ENCODE results near the gene RPTOR. TPM values are rescaled to one million over a fixed set of nuclear protein-coding genes. Genes with fewer than 3 reads are reported as not detected.
"Not testable (repeated sequence)": the region's sequence is repeated elsewhere in the genome, so short reads cannot be mapped to it uniquely, and the experiment has no call there.

RPTOR gene
- total RNA-seq, 6 donors from 2014 or later = 26.8 to 109 (median 36.8) TPM

DNA sequence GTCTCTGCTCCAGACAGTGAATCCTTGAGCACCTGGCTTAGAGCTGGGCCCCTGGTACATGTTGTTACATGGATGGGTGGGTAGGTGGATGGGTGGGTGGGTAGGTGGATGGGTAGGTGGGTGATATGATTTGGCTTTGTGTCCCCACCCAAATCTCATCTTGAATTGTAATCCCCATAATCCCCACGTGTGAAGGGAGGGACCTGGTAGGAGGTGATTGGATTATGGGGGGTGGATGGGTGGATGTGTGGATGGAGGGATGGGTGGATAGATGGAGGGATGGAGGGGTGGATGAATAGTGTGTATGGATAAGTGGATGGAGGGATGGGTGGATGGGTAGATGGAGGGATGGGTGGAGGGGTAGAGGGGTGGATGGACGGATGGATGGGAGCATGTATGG, 41.6 kb upstream of the RPTOR start:
- TF ChIP-seq POLR2AphosphoS5 (IDR thresholded peaks at IDR 0.05) (no peak), EP300 (IDR thresholded peaks at IDR 0.05) (no peak), POLR2A (IDR thresholded peaks at IDR 0.05) (no peak)
- TF ChIP-seq, protein P1, sequence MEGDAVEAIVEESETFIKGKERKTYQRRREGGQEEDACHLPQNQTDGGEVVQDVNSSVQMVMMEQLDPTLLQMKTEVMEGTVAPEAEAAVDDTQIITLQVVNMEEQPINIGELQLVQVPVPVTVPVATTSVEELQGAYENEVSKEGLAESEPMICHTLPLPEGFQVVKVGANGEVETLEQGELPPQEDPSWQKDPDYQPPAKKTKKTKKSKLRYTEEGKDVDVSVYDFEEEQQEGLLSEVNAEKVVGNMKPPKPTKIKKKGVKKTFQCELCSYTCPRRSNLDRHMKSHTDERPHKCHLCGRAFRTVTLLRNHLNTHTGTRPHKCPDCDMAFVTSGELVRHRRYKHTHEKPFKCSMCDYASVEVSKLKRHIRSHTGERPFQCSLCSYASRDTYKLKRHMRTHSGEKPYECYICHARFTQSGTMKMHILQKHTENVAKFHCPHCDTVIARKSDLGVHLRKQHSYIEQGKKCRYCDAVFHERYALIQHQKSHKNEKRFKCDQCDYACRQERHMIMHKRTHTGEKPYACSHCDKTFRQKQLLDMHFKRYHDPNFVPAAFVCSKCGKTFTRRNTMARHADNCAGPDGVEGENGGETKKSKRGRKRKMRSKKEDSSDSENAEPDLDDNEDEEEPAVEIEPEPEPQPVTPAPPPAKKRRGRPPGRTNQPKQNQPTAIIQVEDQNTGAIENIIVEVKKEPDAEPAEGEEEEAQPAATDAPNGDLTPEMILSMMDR (IDR thresholded peaks at IDR 0.05) = no peak
- WGBS, 2 donors = 74 to 83% methylated on average over 2 of the region's 2 CpGs

GRCh38 chr17:80503921-80504320, 40.7 kb upstream of the RPTOR start:
- DNase-seq = no peak
- H3K27me3 ChIP-seq = no peaks in the 10 kb centered on the region
- TF ChIP-seq, protein P1 (IDR thresholded peaks at IDR 0.05) = no peak
- TF ChIP-seq EP300 (IDR thresholded peaks at IDR 0.05) (no peak), POLR2A (IDR thresholded peaks at IDR 0.05) (no peak), POLR2AphosphoS5 (IDR thresholded peaks at IDR 0.05) (no peak)

More for the DNA sequence above, 41.6 kb upstream of the RPTOR start:
- Histone ChIP-seq H3K27me3 (no peaks in the 10 kb centered on the region), H3K4me1 (peaks cover 0 to 6% (median 2%) of the 10 kb centered on the region in 4 donors), H3K27ac (no peak overlapping the region), H3K4me3 (no peak overlapping the region), H3K36me3 (no peaks in the 10 kb centered on the region), H3K9me3 (no peaks in the 10 kb centered on the region)
- DNase-seq (no peak), ATAC-seq (ENCODE audit: low FRiP score in 2 of 2) (no peak)

GRCh38 chr17:80504686-80505413, 39.8 kb upstream of the RPTOR start:
- no peaks in the 10 kb centered on the region for H3K36me3 ChIP-seq
- no peak for DNase-seq
- no peaks in the 10 kb centered on the region for H3K4me1 ChIP-seq
- no peaks in the 10 kb centered on the region for H3K9me3 ChIP-seq
- no peak overlapping the region for H3K4me3 ChIP-seq
- H3K27me3 ChIP-seq = no peaks in the 10 kb centered on the region
- H3K27ac ChIP-seq = no peak overlapping the region
- 36 to 42% methylated on average over 8 of the region's 8 CpGs for whole genome bisulfite sequencing, 2 donors
- TF ChIP-seq, protein P1 (IDR thresholded peaks at IDR 0.05) = no peak
- no peak for TF ChIP-seq POLR2A (IDR thresholded peaks at IDR 0.05)
- TF ChIP-seq EP300 (IDR thresholded peaks at IDR 0.05) = no peak
- TF ChIP-seq POLR2AphosphoS5 (IDR thresholded peaks at IDR 0.05) = no peak
- peak in 1 of 2 donors; percentile 86 for ATAC-seq (ENCODE audit: low FRiP score in 2 of 2)

More at GRCh38 chr17:80503921-80504320, 40.7 kb upstream of the RPTOR start:
- Histone ChIP-seq H3K4me1 (no peaks in the 10 kb centered on the region), H3K9me3 (no peaks in the 10 kb centered on the region), H3K36me3 (no peaks in the 10 kb centered on the region), H3K27ac (no peak overlapping the region), H3K4me3 (no peak overlapping the region)
- ATAC-seq (ENCODE audit: low FRiP score in 2 of 2) = no peak

- WGBS, 2 donors = 33 to 40% methylated on average over 4 of the region's 4 CpGs
- not testable (repeated sequence) for H3K4me3 ChIP-seq; H3K36me3 ChIP-seq; ATAC-seq (ENCODE audit: low FRiP score in 2 of 2); H3K4me1 ChIP-seq; H3K27ac ChIP-seq; H3K9me3 ChIP-seq; H3K27me3 ChIP-seq; DNase-seq
Observed at GRCh38 chr17:80507177-80507576, 37.5 kb upstream of the RPTOR start.

- ATAC-seq (ENCODE audit: low FRiP score in 2 of 2) = no peak
- DNase-seq = no peak
- no peak overlapping the region for H3K27ac ChIP-seq
- H3K9me3 ChIP-seq = no peaks in the 10 kb centered on the region
- no peaks in the 10 kb centered on the region for H3K27me3 ChIP-seq
- TF ChIP-seq POLR2A (IDR thresholded peaks at IDR 0.05) = no peak
- TF ChIP-seq EP300 (IDR thresholded peaks at IDR 0.05) = no peak
- TF ChIP-seq POLR2AphosphoS5 (IDR thresholded peaks at IDR 0.05) = no peak
- TF ChIP-seq, protein P1 (IDR thresholded peaks at IDR 0.05) = no peak
- no peaks in the 10 kb centered on the region for H3K36me3 ChIP-seq
- no peak overlapping the region for H3K4me3 ChIP-seq
- H3K4me1 ChIP-seq = no peaks in the 10 kb centered on the region
- 89 to 94% methylated on average over 3 of the region's 3 CpGs for WGBS, 2 donors
Observed at GRCh38 chr17:80507965-80508364, 36.7 kb upstream of the RPTOR start.

Data from upper lobe of left lung (tissue), 6 donors.